K562 (cell line): ENCODE data around the gene KRT28. TPM values are rescaled to one million over a fixed set of nuclear protein-coding genes. Genes with fewer than 3 reads are reported as not detected.
A peak's percentile ranks its signal among the peaks of the same experiment; 100 is the strongest.

Experiments used
- ARID1B ChIP-seq: fragments of 450-650 bp; IDR thresholded peaks from 2 replicates; pipeline ENCODE4 v1.6.1; 2016; ENCODE audit warnings: antibody characterized with exemption, mild to moderate bottlenecking, inconsistent platforms
- DPF2 ChIP-seq: fragments of 450-650 bp; IDR thresholded peaks from 2 replicates; pipeline ENCODE4 v1.6.1; 2016
- ESRRA ChIP-seq: fragments of 450-650 bp; IDR thresholded peaks from 2 replicates; pipeline ENCODE4 v1.6.1; 2014; ENCODE audit warnings: low read depth, mild to moderate bottlenecking, moderate library complexity, borderline replicate concordance
- POLR2AphosphoS5 ChIP-seq: IDR thresholded peaks from 2 replicates; pipeline ENCODE4 v1.6.1; 2011; ENCODE audit warnings: mild to moderate bottlenecking, low read depth, low read length, moderate library complexity; ENCODE audit not compliant: control insufficient read depth, insufficient read depth
- SRSF3 ChIP-seq: fragments of 200-400 bp; formaldehyde crosslinking; IDR thresholded peaks from 2 replicates; pipeline ENCODE4 v1.6.1; 2016; ENCODE audit warnings: mild to moderate bottlenecking, low read length, moderate library complexity; ENCODE audit not compliant: insufficient read depth
- STAT5A ChIP-seq: IDR thresholded peaks from 2 replicates; pipeline ENCODE4 v1.6.1; 2012; ENCODE audit warnings: low read length, inconsistent platforms, borderline replicate concordance
- TAF7 ChIP-seq: fragments of 450-650 bp; IDR thresholded peaks from 2 replicates; pipeline ENCODE4 v1.6.1; 2016; ENCODE audit warnings: missing genetic modification characterization, missing compliant biosample characterization
- ZNF146 ChIP-seq: IDR thresholded peaks from one replicate; pipeline ENCODE4 v1.6.1; 2018; ENCODE audit warnings: missing compliant biosample characterization; ENCODE audit not compliant: unreplicated experiment
- ZNF24 ChIP-seq: fragments of 450-650 bp; IDR thresholded peaks from 2 replicates; pipeline ENCODE4 v1.6.1; 2016
- ZNF512 ChIP-seq: IDR thresholded peaks from 2 replicates; pipeline ENCODE4 v1.6.1; 2016; ENCODE audit warnings: missing genetic modification characterization, missing compliant biosample characterization
- polyA plus RNA-seq, 8 experiments: library from polyadenylated mRNA; depleted of rRNA in 4 of 8; stranded (reverse) in 5 of 8; unstranded in 3 of 8; fragments of >200 nt; fragmentation: Nextera tagmentation in 2 of 8; fragmentation: Illumina TruSeq in 1 of 8; extraction: Ambion mirVana in 2 of 8; extraction: Trizol in 1 of 8; gene quantifications; 2 replicates each; pipeline versions ENCODE4 v1.2.1 to v1.2.3, GENCODE V29; 2011 to 2014; ENCODE audit warnings: inconsistent platforms in 1 of 8, missing spikeins in 1 of 8
- total RNA-seq, 7 experiments: library from RNA; depleted of rRNA in 6 of 7; stranded (reverse); fragments of >200 nt in 6 of 7; fragmentation: Illumina TruSeq in 2 of 7; extraction: Trizol in 2 of 7; gene quantifications; 2 replicates each; pipeline versions ENCODE4 v1.2.1 to v1.2.3, GENCODE V29; 2011 to 2021; ENCODE audit warnings: low replicate concordance in 1 of 7
- TF ChIP-seq, protein P1 (sequence below): fragments of 250-450 bp; sonication (Bioruptor Pico); IDR thresholded peaks from 2 replicates; pipeline ENCODE4 v1.4.0; 2020; ENCODE audit warnings: mild to moderate bottlenecking, moderate library complexity

The KRT28 gene
- total and polyA plus RNA-seq, 9 of the 15 experiments (the other 6 are each of a cell fraction or from before 2014, with no cell fraction given) = not detected

- TF ChIP-seq SRSF3 (no peak), ZNF24 (no peak), ZNF146 (CRISPR knock-in tag) (no peak), POLR2AphosphoS5 (0 out of 2 replicates have a peak, but pooled peaks have one; percentile 27), DPF2 (peak; percentile 62; the same call in 1 of the 2 replicates), ZNF512 (tag) (no peak), STAT5A (peak; percentile 62), TAF7 (tag) (no peak), ESRRA (no peak), ARID1B (peak; percentile 80)
- TF ChIP-seq, protein P1, sequence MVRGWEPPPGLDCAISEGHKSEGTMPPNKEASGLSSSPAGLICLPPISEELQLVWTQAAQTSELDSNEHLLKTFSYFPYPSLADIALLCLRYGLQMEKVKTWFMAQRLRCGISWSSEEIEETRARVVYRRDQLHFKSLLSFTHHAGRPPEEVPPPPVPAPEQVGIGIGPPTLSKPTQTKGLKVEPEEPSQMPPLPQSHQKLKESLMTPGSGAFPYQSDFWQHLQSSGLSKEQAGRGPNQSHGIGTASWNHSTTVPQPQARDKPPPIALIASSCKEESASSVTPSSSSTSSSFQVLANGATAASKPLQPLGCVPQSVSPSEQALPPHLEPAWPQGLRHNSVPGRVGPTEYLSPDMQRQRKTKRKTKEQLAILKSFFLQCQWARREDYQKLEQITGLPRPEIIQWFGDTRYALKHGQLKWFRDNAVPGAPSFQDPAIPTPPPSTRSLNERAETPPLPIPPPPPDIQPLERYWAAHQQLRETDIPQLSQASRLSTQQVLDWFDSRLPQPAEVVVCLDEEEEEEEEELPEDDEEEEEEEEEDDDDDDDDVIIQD (CRISPR knock-in tag) = no peak
Measured at GRCh38 chr17:40816569-40816968, 16.8 kb upstream of the KRT28 start (continued).
